Colonic mucosa (tissue), 4 donors: Measurements from ENCODE around the gene ZNF253. TPM values are rescaled to one million over a fixed set of nuclear protein-coding genes. Genes with fewer than 3 reads are reported as not detected.
A peak's percentile ranks its signal among the peaks of the same experiment; 100 is the strongest.
"Not testable (repeated sequence)": the region's sequence is repeated elsewhere in the genome, so short reads cannot be mapped to it uniquely, and the experiment has no call there.

ENCODE experiments used
- DNase-seq: peaks from one replicate; pipeline ENCODE4 v3.0.0-alpha.2; 2020
- H3K27ac ChIP-seq: fragments of 200-600 bp; one replicate; pipeline ENCODE4 v1.8.0; 2021
- H3K27me3 ChIP-seq: fragments of 200-600 bp; one replicate; pipeline ENCODE4 v1.8.0; 2021
- H3K36me3 ChIP-seq: fragments of 200-600 bp; one replicate; pipeline ENCODE4 v1.8.0; 2021
- H3K4me1 ChIP-seq: fragments of 200-600 bp; one replicate; pipeline ENCODE4 v1.8.0; 2021; ENCODE audit warnings: mild to moderate bottlenecking
- H3K4me3 ChIP-seq: fragments of 200-600 bp; one replicate; pipeline ENCODE4 v1.8.0; 2021
- H3K9ac ChIP-seq, 2 donors: one replicate each; pipeline ENCODE4 v1.7.0; 2013; ENCODE audit warnings: control low read depth in 2 of 2, low read depth in 2 of 2, low read length in 2 of 2
- H3K9me3 ChIP-seq: fragments of 200-600 bp; one replicate; pipeline ENCODE4 v1.8.0; 2021
- CTCF ChIP-seq: fragments of 200-600 bp; IDR thresholded peaks from one replicate; pipeline ENCODE4 v1.8.0; 2022; ENCODE audit warnings: antibody characterized with exemption, mild to moderate bottlenecking
- intact Hi-C: fragments of 100-400 bp; cut with DNase I; formaldehyde crosslinking; loops from one replicate; pipeline ENCODE4 v1.14.1; 2022
- total RNA-seq, 2 donors: library from RNA; stranded (reverse); fragmentation: NEBNext Ultra II Directional in 1 of 2; extraction: Animal tissue kit (Norgen Biotek cat#: 25700) in 1 of 2; gene quantifications; one replicate each; pipeline ENCODE4 v1.2.1, GENCODE V29; 2021
- donor health status: healthy.
- donor health status: DM: no; HTN: no; CAD: no.
- donor health status: DM: no; HTN: no; CAD: no.

Gene ZNF253
- total RNA-seq, 2 donors from 2014 or later, result 8.0 to 9.0 TPM

DNA sequence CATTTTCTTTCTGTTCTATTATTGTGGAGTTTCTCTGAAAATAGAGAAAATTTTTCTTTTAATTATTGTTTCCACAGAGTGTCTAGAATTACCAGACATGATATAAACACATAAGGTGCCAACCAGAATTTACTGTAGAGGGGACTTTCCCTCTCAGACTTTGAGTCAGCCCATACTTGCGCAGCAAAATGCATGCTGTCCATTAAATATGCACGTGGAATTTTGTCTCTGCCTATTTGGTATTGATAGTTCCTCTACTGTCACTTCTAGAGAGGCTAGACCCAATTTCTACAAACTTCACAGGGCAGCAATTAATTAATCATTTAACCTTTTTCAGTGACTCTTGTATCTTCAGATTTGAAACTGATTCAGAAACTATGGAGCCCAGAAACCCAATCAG lies 44.0 kb downstream of the ZNF253 start:
- Histone ChIP-seq H3K27ac (no peak overlapping the region), H3K4me3 (no peak overlapping the region), H3K27me3 (no peaks in the 10 kb centered on the region), H3K9me3 (no peaks in the 10 kb centered on the region), H3K4me1 (no peaks in the 10 kb centered on the region), H3K9ac (no peak overlapping the region), H3K36me3 (no peaks in the 10 kb centered on the region)
- intact Hi-C loops, result no loop called here
- no peak for DNase-seq
- TF ChIP-seq CTCF, result no peak

GRCh38 chr19:19911150-19911549 lies 45.5 kb downstream of the ZNF253 start:
- no peak for DNase-seq
- H3K27ac ChIP-seq, result no peak overlapping the region
- no peak overlapping the region for H3K9ac ChIP-seq
- no peaks in the 10 kb centered on the region for H3K9me3 ChIP-seq
- no peaks in the 10 kb centered on the region for H3K27me3 ChIP-seq
- no peaks in the 10 kb centered on the region for H3K4me1 ChIP-seq
- H3K4me3 ChIP-seq, result no peak overlapping the region
- TF ChIP-seq CTCF, result no peak
- intact Hi-C loops, result no loop called here
- no peaks in the 10 kb centered on the region for H3K36me3 ChIP-seq

- intact Hi-C loops, result no loop called here
- Histone ChIP-seq H3K27ac (no peak overlapping the region), H3K36me3 (no peaks in the 10 kb centered on the region), H3K9ac (no peak overlapping the region), H3K4me1 (no peaks in the 10 kb centered on the region), H3K9me3 (no peaks in the 10 kb centered on the region), H3K27me3 (no peaks in the 10 kb centered on the region), H3K4me3 (no peak overlapping the region)
- TF ChIP-seq CTCF, result no peak
- DNase-seq, result no peak
Observed at GRCh38 chr19:19914596-19914995, 48.9 kb downstream of the ZNF253 start.

GRCh38 chr19:19930417-19930816 lies 64.7 kb downstream of the ZNF253 start:
- H3K4me3 ChIP-seq, H3K9me3 ChIP-seq, H3K27ac ChIP-seq, H3K27me3 ChIP-seq, H3K4me1 ChIP-seq, intact Hi-C loops, H3K9ac ChIP-seq, H3K36me3 ChIP-seq: not testable (repeated sequence)
- DNase-seq, result peak; percentile 24
- TF ChIP-seq CTCF, result peak; percentile 26

- H3K4me1 ChIP-seq, H3K9ac ChIP-seq, H3K27me3 ChIP-seq, H3K9me3 ChIP-seq, DNase-seq, H3K27ac ChIP-seq, H3K4me3 ChIP-seq, intact Hi-C loops, H3K36me3 ChIP-seq: not testable (repeated sequence)
Observed at GRCh38 chr19:19933432-19934314, 68.0 kb downstream of the ZNF253 start.

DNA sequence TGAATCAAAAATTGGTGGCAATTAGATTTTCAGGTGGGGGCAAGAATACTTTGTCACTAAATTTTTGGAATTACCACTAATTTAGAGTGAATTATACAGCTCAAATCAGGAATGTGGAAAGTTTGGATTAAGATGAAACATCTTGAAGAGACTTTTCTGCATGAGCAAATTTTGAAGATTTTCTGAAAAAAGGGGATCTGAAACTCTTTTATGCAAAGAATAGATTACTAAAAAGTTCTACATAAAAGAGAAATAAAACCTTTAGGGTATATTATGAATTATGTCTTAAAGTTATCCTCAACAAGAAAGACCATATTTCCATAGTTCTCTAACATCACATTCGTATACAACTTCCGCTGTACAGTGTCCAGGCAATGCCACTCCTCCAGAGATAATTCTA lies 71.7 kb downstream of the ZNF253 start:
- Histone ChIP-seq H3K9me3 (peaks cover 4% of the 10 kb centered on the region), H3K4me1 (no peaks in the 10 kb centered on the region)
- TF ChIP-seq CTCF, result no peak

More for the DNA sequence above, 71.7 kb downstream of the ZNF253 start:
- no peak for DNase-seq
- H3K9ac ChIP-seq, result no peak overlapping the region
- intact Hi-C loops, result no loop called here
- H3K27me3 ChIP-seq, result no peaks in the 10 kb centered on the region
- H3K36me3 ChIP-seq, result no peaks in the 10 kb centered on the region
- no peak overlapping the region for H3K27ac ChIP-seq
- H3K4me3 ChIP-seq, result no peak overlapping the region
